ENCODE data around the gene MFGE8. TPM values are rescaled to one million over a fixed set of nuclear protein-coding genes. Genes with fewer than 3 reads are reported as not detected.
A peak's percentile ranks its signal among the peaks of the same experiment; 100 is the strongest.

MFGE8 gene
- total and polyA plus RNA-seq, 9 of the 15 experiments (the other 6 are each of a cell fraction or from before 2014, with no cell fraction given) = 2.3 to 142 (median 62.3) TPM

DNA sequence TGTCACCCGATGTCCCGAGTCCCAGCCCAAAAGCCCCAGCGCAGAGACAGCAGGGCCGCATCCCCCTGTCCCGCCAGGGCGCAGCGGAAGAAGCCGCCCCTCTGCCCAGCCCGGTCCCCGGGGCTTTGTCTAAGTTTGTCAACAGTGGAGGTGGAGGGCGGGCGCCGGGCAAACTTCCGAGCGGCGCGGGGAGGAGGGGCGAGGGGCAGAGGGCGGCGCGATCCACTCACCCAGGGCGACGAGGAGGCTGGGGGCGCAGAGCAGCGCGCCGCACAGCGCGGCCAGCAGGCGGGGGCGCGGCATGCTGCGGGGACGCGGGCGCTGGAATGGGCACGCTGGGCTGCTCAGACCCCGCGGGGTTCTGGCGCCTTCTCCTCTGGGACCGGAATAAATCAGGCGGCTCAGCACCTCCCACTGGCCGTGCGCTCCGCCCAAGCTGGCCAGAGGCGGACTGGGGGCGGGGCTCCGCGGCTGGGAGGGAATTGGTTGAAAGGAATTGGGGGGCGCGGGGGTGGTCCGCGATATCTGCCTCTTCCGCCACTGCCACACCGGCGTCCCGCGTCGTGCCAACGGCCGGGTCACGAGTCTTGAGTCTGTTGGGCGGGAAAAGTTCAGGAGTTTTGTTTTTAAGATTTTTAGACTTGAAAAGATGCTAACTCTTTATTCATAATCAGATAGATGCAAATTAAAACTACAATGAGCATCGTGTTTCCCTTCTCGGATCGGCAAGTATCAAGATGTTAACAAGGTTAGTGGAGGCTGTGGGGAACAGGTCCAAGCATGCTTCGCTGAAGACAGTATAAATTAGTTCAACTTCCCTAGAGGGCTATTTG, at the start of gene MFGE8 (continued):
- TF ChIP-seq KLF10 (CRISPR knock-in tag; IDR thresholded peaks at IDR 0.05) = no peak
- TF ChIP-seq ZNF24 (IDR thresholded peaks at IDR 0.05) = no peak
- no peak for TF ChIP-seq ZNF184 (CRISPR knock-in tag; IDR thresholded peaks at IDR 0.05)
- no peak for TF ChIP-seq IFI16 (CRISPR knock-in tag; IDR thresholded peaks at IDR 0.05)
- TF ChIP-seq SNIP1 (IDR thresholded peaks at IDR 0.05; ENCODE audit: low read depth) = no peak
- TF ChIP-seq, protein P1, sequence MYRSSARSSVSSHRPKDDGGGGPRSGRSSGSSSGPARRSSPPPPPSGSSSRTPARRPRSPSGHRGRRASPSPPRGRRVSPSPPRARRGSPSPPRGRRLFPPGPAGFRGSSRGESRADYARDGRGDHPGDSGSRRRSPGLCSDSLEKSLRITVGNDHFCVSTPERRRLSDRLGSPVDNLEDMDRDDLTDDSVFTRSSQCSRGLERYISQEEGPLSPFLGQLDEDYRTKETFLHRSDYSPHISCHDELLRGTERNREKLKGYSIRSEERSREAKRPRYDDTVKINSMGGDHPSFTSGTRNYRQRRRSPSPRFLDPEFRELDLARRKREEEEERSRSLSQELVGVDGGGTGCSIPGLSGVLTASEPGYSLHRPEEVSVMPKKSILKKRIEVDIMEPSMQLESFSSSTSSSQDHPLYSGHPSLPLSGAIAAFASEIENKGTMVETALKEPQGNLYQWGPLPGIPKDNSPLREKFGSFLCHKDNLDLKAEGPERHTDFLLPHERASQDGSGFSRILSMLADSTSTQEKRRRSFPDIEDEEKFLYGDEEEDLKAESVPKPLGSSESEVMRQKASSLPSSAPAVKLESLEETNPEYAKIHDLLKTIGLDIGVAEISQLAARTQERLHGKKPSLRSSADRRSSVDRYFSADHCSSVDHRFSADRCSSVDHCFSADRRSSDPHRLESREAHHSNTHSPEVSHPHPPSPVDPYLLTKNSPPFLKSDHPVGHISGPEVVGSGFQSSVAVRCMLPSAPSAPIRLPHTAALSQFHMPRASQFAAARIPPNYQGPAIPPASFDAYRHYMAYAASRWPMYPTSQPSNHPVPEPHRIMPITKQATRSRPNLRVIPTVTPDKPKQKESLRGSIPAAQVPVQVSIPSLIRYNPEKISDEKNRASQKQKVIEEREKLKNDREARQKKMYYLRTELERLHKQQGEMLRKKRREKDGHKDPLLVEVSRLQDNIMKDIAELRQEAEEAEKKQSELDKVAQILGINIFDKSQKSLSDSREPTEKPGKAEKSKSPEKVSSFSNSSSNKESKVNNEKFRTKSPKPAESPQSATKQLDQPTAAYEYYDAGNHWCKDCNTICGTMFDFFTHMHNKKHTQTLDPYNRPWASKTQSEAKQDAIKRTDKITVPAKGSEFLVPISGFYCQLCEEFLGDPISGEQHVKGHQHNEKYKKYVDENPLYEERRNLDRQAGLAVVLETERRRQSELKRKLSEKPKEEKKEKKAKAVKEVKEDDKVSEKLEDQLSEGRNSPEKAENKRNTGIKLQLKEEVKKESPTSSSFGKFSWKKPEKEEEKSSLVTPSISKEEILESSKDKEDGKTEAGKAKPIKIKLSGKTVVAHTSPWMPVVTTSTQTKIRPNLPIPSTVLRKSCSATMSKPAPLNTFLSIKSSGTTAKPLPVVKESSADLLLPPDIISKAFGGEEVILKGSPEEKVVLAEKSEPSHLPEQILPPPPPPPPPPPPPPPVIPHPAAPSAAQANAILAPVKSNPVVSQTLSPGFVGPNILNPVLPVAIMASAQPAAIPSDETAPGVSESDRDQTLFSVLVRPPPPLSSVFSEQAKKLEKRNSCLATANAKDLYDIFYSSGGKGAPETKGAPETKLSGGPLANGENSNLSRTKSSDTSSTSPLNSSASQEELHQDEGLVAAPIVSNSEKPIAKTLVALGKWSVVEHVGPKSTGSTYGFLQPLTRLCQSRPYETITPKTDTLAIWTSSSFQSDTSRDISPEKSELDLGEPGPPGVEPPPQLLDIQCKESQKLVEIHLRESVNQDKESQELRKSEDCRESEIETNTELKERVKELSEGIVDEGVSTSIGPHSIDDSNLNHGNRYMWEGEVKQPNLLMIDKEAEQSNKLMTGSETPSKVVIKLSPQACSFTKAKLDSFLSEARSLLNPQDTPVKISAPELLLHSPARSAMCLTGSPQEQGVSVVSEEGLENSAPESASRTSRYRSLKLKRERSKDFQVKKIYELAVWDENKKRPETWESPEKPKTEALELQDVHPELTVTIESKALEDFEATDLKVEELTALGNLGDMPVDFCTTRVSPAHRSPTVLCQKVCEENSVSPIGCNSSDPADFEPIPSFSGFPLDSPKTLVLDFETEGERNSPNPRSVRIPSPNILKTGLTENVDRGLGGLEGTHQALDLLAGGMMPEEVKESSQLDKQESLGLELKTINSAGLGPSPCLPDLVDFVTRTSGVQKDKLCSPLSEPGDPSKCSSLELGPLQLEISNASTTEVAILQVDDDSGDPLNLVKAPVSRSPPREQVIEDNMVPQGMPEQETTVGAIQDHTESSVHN (IDR thresholded peaks at IDR 0.05; ENCODE audit: borderline replicate concordance in 1 of 2, low read depth in 1 of 2) = no peak
- no peak for TF ChIP-seq TCF7 (IDR thresholded peaks at IDR 0.05; ENCODE audit: borderline replicate concordance)
- no peak for TF ChIP-seq TSHZ1 (CRISPR knock-in tag; IDR thresholded peaks at IDR 0.05)
- peak; percentile 81; the same call in 1 of the 2 replicates for TF ChIP-seq POLR2H (tag; IDR thresholded peaks at IDR 0.05; ENCODE audit: low read depth)
- peak; percentile 31; the same call in 1 of the 2 replicates for TF ChIP-seq BHLHE40 (IDR thresholded peaks at IDR 0.05; ENCODE audit: low read length)
- no peak for TF ChIP-seq MCM2 (IDR thresholded peaks at IDR 0.05; ENCODE audit: low read depth)
- no peak for TF ChIP-seq ZKSCAN8 (CRISPR knock-in tag; IDR thresholded peaks at IDR 0.05)
- TF ChIP-seq RAD21 (CRISPR knock-in tag; conservative IDR thresholded peaks at IDR 0.05 in 1 of 2, IDR thresholded peaks at IDR 0.05 in 1 of 2) = no peak
- TF ChIP-seq ZFP30 (CRISPR knock-in tag; IDR thresholded peaks at IDR 0.05; ENCODE audit: borderline replicate concordance) = no peak
- TF ChIP-seq SP1 (CRISPR knock-in tag; IDR thresholded peaks at IDR 0.05) = peak; percentile 49
- TF ChIP-seq PTTG1 (tag; IDR thresholded peaks at IDR 0.05; ENCODE audit: low read depth) = no peak

Data from K562 (cell line).